HG02981 (cell line): ENCODE data around the gene DBP.

Experiments used
- ATAC-seq: cut with Tn5 transposase; IDR thresholded peaks from one replicate; pipeline ENCODE4 v1.9.1; 2021; ENCODE audit warnings: mild to moderate bottlenecking, moderate library complexity; ENCODE audit not compliant: unreplicated experiment

Gene DBP

DNA sequence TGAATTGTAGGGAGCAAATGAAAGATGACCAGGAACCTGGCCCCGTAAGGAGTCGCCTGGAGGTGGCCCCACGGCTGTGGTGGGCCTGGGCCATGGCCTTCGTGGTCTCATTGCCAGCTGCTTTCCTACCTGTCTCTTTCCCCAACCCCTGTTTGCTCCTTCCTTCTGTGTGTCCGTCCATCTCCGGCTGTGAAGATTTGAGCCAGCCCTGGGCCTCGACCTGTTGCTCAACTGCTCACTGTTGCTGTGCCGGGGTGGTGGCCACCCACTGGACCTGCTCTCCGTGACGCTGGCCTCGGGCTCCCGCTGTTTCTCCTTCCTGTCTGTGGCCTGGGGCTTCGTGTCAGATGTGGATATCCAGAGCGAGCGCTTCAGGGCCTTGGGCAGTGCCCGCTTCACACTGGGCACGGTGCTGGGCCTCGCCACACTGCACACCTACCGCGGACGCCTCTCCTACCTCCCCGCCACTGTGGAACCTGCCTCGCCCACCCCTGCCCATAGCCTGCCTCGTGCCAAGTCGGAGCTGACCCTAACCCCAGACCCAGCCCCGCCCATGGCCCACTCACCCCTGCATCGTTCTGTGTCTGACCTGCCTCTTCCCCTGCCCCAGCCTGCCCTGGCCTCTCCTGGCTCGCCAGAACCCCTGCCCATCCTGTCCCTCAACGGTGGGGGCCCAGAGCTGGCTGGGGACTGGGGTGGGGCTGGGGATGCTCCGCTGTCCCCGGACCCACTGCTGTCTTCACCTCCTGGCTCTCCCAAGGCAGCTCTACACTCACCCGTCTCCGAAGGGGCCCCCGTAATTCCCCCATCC, 8.5 kb downstream of the DBP start:
- ATAC-seq: no peak

DNA sequence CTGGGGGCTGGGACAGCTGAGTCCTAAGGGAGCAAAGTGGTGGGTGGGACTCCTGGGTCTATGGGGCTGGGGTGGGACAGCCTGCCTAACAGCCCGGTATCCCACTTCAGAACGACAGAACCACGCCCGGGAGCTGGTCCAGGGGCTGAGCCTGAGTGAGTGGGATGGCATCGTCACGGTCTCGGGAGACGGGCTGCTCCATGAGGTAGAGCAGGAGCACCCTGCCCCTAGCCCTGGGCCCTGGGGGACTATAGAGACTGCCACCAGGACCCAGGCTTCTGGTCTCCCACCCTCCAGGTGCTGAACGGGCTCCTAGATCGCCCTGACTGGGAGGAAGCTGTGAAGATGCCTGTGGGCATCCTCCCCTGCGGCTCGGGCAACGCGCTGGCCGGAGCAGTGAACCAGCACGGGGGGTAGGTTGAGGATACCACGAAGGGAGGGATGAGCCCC, 9.3 kb downstream of the DBP start:
- no peak for ATAC-seq

DNA sequence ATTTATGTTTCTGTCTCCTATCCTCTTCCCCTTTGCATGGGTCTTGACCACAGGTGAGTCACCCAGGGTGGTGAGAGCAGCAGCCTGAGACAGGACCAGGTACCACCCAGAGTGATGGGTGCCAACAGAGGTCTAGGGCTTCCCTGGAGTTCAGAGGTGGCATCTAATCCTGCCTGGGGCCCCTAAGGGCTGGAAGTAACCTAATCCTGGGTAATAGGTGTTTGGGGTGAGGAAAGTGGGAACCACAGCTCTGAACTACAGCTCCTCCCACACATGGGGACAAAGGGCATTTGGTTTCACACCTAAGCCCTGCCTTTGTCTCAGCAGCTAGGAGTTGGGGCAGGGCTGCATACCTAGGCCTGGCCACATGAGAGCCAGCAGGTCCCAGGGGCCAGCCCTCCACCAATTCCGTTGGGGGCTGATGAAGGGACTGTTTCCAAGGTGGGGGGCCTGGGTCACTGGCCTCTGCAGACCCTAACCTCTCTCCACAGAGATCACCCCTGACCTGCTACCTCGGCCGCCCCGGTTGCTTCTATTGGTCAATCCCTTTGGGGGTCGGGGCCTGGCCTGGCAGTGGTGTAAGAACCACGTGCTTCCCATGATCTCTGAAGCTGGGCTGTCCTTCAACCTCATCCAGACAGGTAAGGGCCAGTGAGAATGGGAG, 9.8 kb downstream of the DBP start:
- no peak for ATAC-seq

DNA sequence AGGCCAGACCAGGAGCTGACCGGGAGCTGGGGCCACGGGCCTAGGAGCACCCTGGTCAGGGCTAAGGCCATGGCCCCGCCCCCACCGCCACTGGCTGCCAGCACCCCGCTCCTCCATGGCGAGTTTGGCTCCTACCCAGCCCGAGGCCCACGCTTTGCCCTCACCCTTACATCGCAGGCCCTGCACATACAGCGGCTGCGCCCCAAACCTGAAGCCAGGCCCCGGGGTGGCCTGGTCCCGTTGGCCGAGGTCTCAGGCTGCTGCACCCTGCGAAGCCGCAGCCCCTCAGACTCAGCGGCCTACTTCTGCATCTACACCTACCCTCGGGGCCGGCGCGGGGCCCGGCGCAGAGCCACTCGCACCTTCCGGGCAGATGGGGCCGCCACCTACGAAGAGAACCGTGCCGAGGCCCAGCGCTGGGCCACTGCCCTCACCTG, 11.3 kb downstream of the DBP start:
- no peak for ATAC-seq

DNA sequence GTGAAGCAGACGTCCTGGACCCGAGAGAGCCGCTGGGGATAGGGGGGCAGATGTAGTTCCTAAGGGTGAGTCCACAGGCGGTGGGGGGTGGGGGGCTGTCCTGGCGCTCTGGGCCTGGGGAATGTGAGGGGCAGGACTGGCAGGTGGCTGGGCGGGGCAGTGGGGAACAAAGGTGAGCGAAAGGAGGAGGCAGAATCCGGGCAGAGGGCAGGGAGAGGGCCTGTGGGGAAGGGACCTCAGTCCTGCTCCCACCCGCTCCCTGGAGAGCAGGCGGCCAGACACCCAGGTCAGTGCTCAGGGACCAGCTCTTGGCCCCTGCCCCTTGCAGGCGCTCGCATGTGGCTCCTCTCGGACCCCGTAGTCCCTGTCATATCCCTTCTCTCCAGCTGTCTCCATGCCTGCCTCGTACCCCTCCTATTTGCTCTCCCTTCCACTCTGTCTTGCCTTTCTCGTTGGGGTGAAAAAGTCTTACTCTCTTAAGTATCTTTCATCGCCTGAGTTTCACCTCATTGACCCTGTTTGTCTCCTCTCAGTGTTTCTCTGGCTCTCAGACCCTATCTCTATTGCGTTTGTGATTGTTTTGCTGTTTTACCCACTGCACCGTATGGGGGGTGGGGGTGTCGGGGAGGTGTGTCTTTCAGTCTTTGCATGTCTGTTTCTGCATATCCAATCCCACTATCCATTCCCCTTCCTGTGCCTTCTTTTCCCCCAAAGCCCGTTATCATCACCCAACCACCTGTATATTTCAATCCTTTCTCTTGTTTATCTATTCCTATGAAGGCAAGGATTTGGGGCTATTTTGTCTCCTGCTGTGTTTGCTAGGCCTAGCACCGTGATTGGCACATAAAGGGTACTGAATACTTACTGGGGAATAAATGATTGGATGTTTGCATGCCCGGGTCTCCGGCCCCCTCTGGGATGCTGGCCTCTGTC, 12.1 kb downstream of the DBP start:
- ATAC-seq: no peak

DNA sequence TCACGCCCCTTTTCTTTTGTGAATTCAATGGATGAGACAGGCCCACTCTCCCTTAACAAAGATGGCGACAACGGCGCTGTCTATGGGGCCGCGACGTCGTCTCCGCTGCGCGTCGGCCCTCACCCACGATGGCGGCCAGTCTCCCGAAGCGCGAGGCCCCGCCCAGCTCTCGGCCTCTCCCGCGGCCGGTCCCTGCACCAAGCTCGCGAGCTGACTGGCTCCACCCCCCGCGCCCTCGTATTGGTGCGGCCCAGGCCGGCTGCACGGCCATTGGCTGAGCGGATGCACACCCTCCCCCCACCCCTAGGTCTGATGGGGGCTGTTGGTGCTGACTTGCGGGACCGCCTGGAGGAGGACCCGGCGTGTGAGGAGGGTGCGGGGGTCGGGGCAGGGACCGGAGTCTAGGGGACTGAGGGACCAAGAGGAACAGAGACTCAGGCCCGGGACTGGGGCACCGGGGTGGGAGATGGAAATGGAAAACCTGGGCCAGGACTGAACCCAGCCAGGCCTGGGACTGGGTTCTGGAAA, 13.0 kb downstream of the DBP start:
- peak; percentile 65 for ATAC-seq

DNA sequence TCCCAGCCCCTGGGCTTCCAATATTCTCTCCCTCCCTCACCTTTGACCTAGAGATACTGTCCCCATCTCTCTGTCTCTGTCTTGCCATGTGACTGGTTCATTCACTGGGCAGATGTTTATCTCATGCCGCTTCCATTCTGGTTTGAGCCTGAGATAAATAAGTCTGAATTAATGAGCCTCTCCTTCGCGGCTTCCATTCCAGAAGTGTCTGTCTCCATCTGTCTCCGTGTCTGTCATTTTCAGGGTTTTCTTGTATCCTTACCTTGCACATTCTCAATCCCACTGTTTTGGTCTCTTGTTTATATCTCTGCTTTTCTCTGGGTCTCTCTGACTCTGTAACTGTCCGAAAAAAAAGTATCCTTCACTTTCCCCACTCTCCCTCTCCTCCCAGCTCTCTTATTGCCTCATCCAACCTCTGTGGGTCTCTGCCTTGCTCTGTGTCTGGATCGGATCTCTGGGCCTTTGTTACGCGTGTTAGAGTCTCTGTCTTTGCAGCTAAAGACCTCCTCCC, 13.6 kb downstream of the DBP start:
- ATAC-seq: no peak

DNA sequence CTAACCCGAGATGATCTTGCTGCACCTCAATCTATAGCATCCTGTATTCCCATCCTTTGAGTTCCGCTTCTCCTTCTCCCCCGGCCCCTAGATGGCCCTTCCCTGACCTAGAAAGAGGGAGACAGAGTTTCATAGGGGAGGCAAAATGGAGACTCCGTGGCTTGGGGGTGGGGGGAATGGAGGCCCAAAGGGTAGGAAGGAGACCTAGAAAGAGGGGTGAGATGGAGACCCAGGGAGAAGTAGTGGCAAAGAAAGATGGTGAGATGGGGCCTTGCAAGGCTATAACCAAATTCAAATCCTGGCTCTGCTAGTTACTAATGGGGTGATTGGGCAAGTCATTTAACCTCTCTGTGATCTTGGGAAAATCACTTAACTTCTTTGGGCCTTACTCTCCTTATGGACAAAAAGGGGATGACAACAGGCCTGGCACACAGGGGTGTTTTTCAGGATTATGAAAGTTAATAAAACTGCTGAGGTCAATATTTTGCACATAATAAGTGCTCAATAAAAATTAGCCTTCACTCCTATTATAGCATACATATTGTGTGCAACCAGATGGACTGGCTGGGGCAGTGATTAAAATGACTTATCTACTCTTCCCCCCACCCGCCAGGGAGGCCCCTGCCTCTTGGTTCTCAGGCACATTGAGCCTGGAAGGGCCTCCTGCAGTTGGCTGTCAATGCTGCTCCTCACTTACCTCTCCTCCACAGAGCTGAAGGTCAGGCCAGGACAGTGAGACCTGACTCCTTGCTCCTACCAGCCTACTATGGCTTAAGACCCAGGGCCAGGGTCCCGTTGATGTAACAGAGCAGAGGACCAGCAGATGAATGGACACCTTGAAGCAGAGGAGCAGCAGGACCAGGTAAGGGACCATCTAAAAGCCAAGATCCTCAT, 17.2 kb downstream of the DBP start:
- no peak for ATAC-seq

DNA sequence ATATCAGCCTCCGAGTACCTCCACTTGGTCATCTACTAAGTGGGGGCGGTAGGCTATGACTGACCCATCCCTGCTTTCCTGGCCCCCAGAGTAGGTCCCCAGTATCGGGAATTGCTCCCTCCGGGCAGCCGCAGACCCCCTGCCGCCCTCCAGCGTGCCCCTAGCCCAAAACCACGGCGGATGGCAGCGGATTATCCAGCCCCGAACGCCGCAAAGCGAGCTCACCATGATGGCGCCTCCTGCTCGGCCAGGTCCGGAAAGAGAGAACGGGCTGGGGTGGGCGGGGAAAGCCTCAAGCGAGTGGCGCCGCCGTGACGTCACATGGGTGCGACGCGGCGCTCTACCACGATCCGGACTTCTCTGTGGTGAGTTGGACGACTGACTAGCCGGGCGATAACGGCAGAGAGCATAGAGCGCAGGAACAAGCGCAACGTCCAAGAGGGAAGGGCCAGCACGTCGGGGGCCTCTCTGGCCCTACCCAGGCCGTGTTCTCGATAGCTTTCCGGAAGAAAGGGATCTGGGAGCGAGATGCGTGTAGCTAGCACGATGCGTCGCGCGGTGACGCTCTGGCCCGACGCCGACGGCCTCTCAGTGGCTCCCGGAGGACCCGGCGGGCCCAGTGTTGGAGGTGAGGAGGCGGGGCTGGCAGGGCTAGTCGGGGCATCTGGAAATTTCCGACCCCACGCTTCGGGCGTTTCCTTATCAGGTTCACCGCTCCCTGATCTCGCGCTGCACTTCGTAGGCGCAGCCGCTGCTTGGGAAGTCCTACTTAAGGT, 18.1 kb downstream of the DBP start, which contains the start of the genes RPL18 and SPHK2:
Gene RPL18, minus strand, starts transcription at position 263 of the 776 bp plus-strand sequence. Its CDS starts 35 bp downstream, at position 228.
Gene SPHK2, plus strand, starts transcription at position 591 of the 776 bp plus-strand sequence. CDS start 1,009 bp downstream, outside the sequence.
- ATAC-seq: peak; percentile 85

DNA sequence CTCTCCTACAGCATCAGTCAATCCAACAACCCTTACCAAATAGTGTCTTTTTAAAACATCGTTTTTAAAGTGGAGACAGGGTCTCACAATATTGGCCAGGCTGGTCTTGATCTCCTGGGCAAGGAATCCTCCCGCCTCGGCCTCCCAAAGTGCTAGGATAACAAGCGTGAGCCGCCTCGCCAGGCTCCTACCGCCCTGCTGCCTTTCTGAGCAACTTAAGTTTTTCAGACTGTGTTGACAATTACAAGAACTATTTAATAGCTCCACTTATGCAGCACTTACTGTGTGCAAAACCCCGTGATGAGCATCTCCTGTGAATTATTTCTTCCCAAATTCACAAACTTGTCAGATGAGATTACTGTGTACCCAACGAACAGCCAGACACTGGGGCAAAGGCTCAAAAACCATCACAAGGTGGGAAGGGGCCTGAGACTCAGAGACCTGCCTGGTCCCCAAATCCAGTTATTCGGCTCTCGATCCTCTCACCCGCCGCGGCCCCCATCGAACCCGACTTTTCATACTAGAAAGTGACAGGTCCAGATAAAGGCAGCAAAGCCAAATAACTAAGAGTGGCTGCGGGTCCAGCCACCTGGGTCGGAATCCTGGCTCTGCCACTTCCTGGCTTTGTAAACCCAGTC, 18.8 kb downstream of the DBP start:
- no peak for ATAC-seq

DNA sequence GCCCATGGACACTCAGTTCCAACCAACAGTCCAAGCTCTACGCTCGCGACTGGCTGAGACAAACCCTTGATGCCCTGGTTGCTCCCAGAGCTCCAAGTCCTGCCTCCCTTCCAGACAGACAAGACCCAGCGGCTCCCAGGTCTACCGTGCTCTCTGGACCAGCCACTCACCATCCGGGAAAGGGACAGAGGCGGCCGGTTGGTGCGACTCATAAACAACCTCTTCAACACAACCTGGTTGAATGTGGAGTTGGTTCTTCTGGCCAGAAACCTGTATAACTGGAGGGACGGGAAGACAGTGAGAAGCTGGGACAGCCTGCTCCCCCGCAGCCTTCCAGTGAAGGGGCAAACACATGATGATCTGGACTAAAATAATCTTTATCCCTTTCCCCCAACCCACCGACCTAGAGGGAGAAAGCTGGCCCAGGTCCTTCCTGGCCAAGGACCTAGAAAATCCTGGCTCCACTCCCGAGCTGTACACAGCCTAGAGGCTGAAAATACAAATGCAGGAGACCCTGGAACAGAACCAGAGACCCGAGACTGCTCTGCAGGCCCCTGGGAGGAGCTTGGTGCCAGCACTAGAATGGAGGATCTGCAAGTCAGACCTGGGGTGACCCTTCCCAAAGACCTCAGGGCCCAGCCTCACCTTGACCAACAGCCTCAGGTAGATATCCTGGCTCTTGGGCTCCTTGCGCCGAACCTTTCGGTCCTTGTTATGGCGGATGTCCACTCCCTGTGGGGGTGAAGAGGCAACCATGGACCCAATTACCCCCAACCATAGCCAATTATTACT, 19.8 kb downstream of the DBP start:
- ATAC-seq: no peak

DNA sequence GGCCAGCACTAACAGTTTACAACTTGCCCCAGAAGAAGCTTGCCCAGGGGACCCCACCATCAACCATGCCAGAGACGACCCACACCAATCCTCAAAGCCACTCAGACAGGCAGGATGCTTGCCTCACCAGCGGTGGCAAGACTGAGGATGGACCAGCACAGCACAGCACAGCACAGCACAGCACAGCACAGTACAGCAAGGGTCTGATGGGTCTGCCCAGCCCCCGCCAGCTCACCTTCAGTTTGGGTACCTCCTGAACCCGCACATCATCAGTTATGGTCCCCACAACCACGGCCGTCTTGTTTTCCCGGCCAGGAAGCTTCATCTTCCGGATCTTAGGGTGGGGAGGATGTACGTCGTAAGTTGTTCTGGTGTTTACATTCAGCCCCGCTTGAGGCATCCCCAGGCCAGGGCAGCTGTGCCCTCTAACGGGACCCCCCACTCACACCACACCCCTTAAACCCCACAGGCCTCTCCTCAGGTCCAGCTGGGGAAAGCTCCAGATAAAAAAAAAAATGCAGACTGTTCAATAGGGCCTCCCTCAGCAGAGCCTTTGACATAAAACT, 20.6 kb downstream of the DBP start:
- ATAC-seq: no peak

DNA sequence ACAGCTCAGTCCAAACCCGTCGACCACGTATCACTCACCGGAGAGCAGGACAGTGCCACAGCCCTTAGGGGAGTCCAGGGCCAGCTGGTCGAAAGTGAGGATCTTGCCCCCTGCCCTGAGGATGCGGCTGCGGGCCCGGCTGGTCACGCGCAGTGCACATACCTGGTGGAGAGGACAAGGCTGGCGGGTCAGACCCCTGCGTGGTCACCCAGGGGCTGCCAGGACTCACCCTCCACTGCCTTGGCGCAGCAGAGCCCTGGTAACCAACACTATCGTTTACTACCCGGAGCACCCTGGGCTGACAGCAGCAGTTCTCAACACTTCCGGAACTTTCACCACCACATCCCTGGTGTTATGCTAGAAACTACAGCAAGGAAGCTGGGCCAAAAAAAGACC, 21.1 kb downstream of the DBP start:
- ATAC-seq: no peak

DNA sequence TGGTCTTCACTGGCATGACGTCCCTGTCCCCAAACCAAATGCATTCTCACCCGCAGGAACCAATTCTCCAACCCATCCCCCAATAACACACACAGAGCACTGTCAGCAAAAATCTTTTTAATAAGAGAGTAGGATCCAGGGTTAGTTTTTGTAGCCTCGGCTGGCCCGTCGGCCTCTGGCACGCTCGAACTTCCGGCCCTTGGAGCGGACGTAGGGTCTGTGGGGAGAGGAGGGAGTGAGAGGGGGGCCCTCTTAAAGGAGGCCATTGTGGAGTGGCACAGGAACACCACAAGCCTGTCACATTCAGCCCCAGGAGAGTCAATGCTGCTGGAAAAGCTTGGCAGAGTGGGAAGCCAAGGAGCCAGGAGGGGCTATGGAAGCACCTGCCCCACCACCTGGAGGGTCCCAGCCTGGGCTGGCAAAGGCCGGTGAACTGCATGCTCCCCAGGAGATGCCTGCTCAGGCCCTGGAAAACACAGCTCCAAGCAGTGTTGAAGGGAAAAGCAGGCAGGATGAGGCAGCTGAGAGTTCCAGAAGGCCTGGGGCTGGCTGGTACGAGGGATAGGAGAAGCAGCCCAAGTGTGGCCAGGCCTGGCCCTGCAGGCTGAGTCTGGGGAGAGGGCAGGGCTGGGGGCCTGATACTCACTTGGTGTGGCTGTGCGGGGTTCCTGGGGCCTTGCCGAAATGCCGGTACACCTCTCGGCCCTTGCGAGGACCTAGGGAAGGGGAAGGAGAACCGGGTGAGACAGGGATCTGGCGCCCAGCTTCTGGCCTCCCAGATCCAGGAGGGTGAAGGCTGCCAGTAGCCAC, 21.7 kb downstream of the DBP start:
- no peak for ATAC-seq

DNA sequence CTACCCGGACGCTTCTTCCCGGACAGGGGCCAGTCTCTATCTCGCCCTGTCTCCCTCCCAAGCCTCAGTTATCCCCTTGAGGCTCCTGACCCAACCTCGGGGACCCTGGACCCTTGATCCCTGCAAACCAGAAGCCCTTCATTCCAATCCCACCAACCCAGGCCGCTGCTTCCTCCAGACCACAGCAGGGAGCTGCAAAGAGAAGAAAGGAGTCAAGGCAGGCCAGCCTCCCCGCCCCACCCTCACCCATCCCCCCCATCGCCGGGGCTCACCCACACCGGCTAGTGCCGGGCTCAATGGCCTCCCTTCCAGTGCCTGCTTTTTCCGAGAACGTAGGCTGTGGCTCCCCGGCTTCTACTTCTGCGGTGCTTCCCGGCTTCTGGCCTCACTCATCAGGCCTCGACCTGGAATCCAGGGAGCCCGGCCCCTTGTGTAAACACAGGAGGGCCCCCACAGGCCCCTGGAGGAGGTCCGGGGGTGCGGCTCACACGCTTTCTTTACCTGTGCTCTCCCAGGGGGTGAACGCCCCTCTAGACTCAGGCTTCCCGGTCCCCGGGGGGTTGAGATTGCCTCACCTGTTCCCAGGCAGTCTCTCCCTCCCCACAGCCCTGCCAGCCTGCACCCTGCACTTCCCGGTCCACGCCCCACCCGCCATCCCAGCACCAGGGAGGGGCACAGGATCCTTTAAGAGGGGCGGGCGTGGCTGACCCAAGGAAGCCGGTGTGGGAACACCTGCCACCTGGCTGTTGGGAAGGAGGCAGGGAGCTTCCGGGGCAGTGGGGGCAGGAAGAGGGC, 22.5 kb downstream of the DBP start, which contains the start of gene FAM83E:
Gene FAM83E, minus strand, starts transcription at position 641 of the 795 bp plus-strand sequence. CDS start 1,704 bp downstream, outside the sequence.
- ATAC-seq: no peak
